HFF-Myc (cell line): ENCODE measurements around the gene IRS1.

Source experiments
- DNase-seq: peaks from one replicate; pipeline ENCODE4 v3.0.0-alpha.2; 2011; ENCODE audit warnings: low read depth; ENCODE audit errors: extremely low read depth
- H3K4me3 ChIP-seq: replicated peaks from 2 replicates; pipeline ENCODE4 v1.5.1; 2011; ENCODE audit warnings: low read depth, mild to moderate bottlenecking, control low read depth, low read length
- TF ChIP-seq, protein P1 (sequence below): IDR thresholded peaks from 2 replicates; pipeline ENCODE4 v1.5.1; 2012; ENCODE audit warnings: mild to moderate bottlenecking, low read depth, low read length, control low read depth; ENCODE audit errors: missing control alignments

The IRS1 gene

GRCh38 chr2:226798422-226799210 is 1.0 kb downstream of the IRS1 start:
- TF ChIP-seq, protein P1, sequence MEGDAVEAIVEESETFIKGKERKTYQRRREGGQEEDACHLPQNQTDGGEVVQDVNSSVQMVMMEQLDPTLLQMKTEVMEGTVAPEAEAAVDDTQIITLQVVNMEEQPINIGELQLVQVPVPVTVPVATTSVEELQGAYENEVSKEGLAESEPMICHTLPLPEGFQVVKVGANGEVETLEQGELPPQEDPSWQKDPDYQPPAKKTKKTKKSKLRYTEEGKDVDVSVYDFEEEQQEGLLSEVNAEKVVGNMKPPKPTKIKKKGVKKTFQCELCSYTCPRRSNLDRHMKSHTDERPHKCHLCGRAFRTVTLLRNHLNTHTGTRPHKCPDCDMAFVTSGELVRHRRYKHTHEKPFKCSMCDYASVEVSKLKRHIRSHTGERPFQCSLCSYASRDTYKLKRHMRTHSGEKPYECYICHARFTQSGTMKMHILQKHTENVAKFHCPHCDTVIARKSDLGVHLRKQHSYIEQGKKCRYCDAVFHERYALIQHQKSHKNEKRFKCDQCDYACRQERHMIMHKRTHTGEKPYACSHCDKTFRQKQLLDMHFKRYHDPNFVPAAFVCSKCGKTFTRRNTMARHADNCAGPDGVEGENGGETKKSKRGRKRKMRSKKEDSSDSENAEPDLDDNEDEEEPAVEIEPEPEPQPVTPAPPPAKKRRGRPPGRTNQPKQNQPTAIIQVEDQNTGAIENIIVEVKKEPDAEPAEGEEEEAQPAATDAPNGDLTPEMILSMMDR, result no peak
- no peak for DNase-seq
- H3K4me3 ChIP-seq, result peak overlapping the region; percentile 77

GRCh38 chr2:226797989-226798421 is 1.6 kb downstream of the IRS1 start:
- TF ChIP-seq, protein P1, result no peak
- peak overlapping the region; percentile 77 for H3K4me3 ChIP-seq
- DNase-seq, result no peak

DNA sequence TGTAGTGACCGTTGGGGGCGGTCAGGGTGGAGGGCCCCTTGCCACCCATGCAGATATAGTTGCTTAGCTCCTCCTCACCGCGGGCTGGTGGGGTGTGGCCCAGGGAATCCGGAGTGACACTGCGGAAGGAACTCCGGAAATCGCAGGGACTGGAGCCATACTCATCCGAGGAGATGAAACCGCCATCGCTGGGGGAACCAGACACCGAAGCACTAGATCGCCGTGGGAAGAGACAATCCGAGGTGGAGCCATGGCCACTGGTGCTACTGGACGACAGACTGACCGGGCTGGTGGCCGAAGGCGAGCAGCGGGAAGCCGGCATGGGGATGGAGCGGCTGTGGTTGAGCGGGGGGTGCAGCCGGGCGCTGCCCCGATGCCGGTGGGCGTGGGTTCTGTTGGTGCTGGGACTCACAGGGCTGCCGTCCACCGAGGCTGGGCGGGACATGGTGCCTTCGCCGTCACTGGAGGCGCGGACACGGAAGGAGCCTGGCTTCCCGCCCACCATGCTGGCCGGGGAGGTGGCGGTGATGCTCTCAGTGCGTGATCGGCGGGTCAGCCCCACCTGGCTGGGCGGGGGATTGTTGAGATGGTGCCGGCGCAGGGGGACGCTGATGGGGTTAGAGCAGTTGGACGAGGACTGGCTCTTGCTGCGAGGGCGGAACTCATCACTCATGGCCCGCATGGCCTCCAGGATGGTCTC is 2.2 kb downstream of the IRS1 start:
- TF ChIP-seq, protein P1, result no peak
- no peak for DNase-seq
- H3K4me3 ChIP-seq, result peak overlapping the region; percentile 77

GRCh38 chr2:226796840-226797288 is 2.8 kb downstream of the IRS1 start:
- peak overlapping the region; percentile 77 for H3K4me3 ChIP-seq
- no peak for DNase-seq

GRCh38 chr2:226796012-226796839 is 3.4 kb downstream of the IRS1 start:
- H3K4me3 ChIP-seq, result peak overlapping the region; percentile 77
- TF ChIP-seq, protein P1, result no peak
- no peak for DNase-seq

More at GRCh38 chr2:226796840-226797288, 2.8 kb downstream of the IRS1 start:
- TF ChIP-seq, protein P1, result peak; percentile 47

- H3K4me3 ChIP-seq, result peak overlapping the region; percentile 77
- TF ChIP-seq, protein P1, result no peak
- no peak for DNase-seq
These were observed 4.2 kb downstream of the IRS1 start for GRCh38 chr2:226795281-226796011.
